Common myeloid progenitor, CD34-positive (primary cell): ENCODE data around the gene FBXW5.

ENCODE experiments used
- CTCF ChIA-PET: fragments of 350-600 bp; sonication (Branson Sonifier 250); formaldehyde crosslinking; loops from one replicate; lab custom pipeline; 2021; ENCODE audit warnings: antibody characterized with exemption; lab: Charles Lee
- POLR2A ChIA-PET: fragments of 350-600 bp; sonication (Branson Sonifier 250); formaldehyde crosslinking; loops from one replicate; lab custom pipeline; 2021; ENCODE audit warnings: antibody characterized with exemption; lab: Charles Lee
- DNase-seq, 3 donors: peaks; one replicate each; pipeline versions ENCODE4 v3.0.0 to v3.0.0-alpha.2; 2013
- H3K27ac ChIP-seq, 2 experiments: 1 replicate in 1 of 2; 2 replicates in 1 of 2; pipeline ENCODE4 v1.7.0; 2013; ENCODE audit warnings: inconsistent platforms in 2 of 2, low read length in 2 of 2, mild to moderate bottlenecking in 2 of 2, low read depth in 1 of 2, moderate library complexity in 1 of 2; ENCODE audit not compliant: severe bottlenecking in 2 of 2, insufficient read depth in 1 of 2, poor library complexity in 1 of 2
- H3K27me3 ChIP-seq, 5 experiments: replicated peaks in 2 of 5; 1 replicate in 3 of 5; 2 replicates in 2 of 5; pipeline versions ENCODE4 v1.6.1 to v1.7.0; 2013; ENCODE audit warnings: low read length in 4 of 5, mild to moderate bottlenecking in 2 of 5, moderate library complexity in 2 of 5, inconsistent platforms in 1 of 5; ENCODE audit not compliant: insufficient read depth in 5 of 5, control insufficient read depth in 4 of 5
- H3K36me3 ChIP-seq, 4 experiments: 1 replicate in 2 of 4; 2 replicates in 2 of 4; pipeline versions ENCODE4 v1.6.1 to v1.7.0; 2013; ENCODE audit warnings: low read length in 3 of 4, control low read depth in 1 of 4, mild to moderate bottlenecking in 1 of 4; ENCODE audit not compliant: control insufficient read depth in 4 of 4, insufficient read depth in 4 of 4
- H3K4me1 ChIP-seq, 4 experiments: 1 replicate in 3 of 4; 2 replicates in 1 of 4; pipeline versions ENCODE4 v1.6.1 to v1.7.1; 2013; ENCODE audit warnings: low read length in 3 of 4, mild to moderate bottlenecking in 3 of 4, control low read depth in 1 of 4, inconsistent platforms in 1 of 4, moderate library complexity in 1 of 4; ENCODE audit not compliant: control insufficient read depth in 4 of 4, insufficient read depth in 4 of 4; ENCODE audit errors: control extremely low read depth in 1 of 4
- H3K4me3 ChIP-seq, 7 experiments: 1 replicate in 4 of 7; 2 replicates in 3 of 7; pipeline versions ENCODE4 v1.5.1 to v1.7.0; 2013; ENCODE audit warnings: mild to moderate bottlenecking in 7 of 7, low read length in 6 of 7, moderate library complexity in 6 of 7, inconsistent platforms in 2 of 7, low read depth in 2 of 7, control low read depth in 1 of 7; ENCODE audit not compliant: insufficient read depth in 4 of 7, control insufficient read depth in 1 of 7; ENCODE audit errors: extremely low read depth in 1 of 7
- H3K9me3 ChIP-seq, 5 experiments: 1 replicate in 4 of 5; 2 replicates in 1 of 5; pipeline versions ENCODE4 v1.6.1 to v1.7.1; 2013; ENCODE audit warnings: low read length in 4 of 5, mild to moderate bottlenecking in 2 of 5, inconsistent platforms in 1 of 5, low read depth in 1 of 5, moderate library complexity in 1 of 5; ENCODE audit not compliant: control insufficient read depth in 4 of 5, insufficient read depth in 2 of 5; ENCODE audit errors: control extremely low read depth in 1 of 5
- WGBS: methylation state at CpG from one replicate; pipeline ENCODE4 v1.1.5; 2013; ENCODE audit not compliant: insufficient coverage; 5-methylcytosine and 5-hydroxymethylcytosine counted together

Gene FBXW5

GRCh38 chr9:136962163-136962562 lies 17.6 kb upstream of the FBXW5 start:
- DNase-seq, result no peak
- CTCF ChIA-PET, result interaction anchor here (1.7 kb wide), 1 partner anchor 13 kb away, joined by 3 read pairs; no protein-coding TSS in a partner anchor
- Histone ChIP-seq H3K4me3 (no peak overlapping the region), H3K9me3 (no peaks in the 10 kb centered on the region), H3K36me3 (no peaks in the 10 kb centered on the region), H3K27ac (no peak overlapping the region), H3K4me1 (peaks cover 0 to 6% (median 5%) of the 10 kb centered on the region in 4 experiments), H3K27me3 (peaks cover 0 to 2% (median 0%) of the 10 kb centered on the region in 5 experiments)
- WGBS, result 97% methylated on average over 9 of the region's 9 CpGs
- POLR2A ChIA-PET, result no interaction called here

DNA sequence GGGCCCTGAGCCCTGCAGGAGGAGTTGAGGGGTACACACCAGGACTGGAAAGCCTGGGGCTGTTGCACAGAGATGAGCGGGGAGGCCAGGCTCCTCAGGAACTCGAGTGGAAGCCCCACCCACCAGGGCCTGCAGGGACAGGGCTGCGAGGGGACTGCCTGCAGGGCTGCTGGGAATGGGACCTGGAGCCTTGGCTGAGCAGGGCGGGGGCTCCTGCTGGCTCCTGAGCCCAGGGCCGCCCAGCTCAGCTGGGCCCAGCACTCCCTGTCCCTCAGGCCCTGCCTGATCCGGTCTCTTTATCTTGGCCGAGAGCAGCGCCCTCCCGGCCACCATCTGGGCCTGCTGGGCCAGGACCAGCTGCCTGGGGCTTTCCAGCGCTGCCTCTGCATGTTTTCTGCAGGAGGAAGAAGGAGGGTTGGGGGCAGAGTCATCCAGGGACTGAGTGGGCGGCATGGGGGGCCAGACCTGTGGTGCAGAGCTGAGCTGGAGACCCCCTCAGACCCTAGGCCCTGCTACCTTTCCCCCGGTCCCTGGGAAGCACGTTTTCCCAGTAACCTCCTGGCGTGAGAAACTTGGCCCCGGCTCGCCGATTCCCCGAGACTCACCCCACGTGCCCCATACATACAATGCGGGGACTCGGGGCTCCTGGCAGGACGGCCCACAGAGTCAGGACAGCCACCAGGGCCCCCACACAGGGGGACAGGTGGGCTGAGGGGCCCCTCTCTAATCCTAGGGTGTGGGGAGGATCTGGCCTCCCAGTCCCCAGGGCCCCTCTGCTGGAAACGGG lies 16.9 kb upstream of the FBXW5 start:
- Histone ChIP-seq H3K4me3 (no peak overlapping the region), H3K9me3 (no peaks in the 10 kb centered on the region), H3K4me1 (peaks cover 0 to 6% (median 5%) of the 10 kb centered on the region in 4 experiments), H3K27ac (no peak overlapping the region), H3K36me3 (no peaks in the 10 kb centered on the region), H3K27me3 (peaks cover 0 to 2% (median 0%) of the 10 kb centered on the region in 5 experiments)
- 94% methylated on average over 18 of the region's 23 CpGs for WGBS
- no peak for DNase-seq
- CTCF ChIA-PET, result interaction anchor here (1.7 kb wide), 1 partner anchor 13 kb away, joined by 3 read pairs; no protein-coding TSS in a partner anchor
- POLR2A ChIA-PET, result no interaction called here

- Histone ChIP-seq H3K27me3 (no peaks in the 10 kb centered on the region), H3K4me1 (peaks cover 0 to 2% (median under 1%) of the 10 kb centered on the region in 4 experiments), H3K4me3 (no peak overlapping the region), H3K9me3 (no peaks in the 10 kb centered on the region), H3K36me3 (no peaks in the 10 kb centered on the region), H3K27ac (no peak overlapping the region)
- ChIA-PET CTCF (interaction anchor here (1.1 kb wide), 1 partner anchor 15 kb away, joined by 3 read pairs; no protein-coding TSS in a partner anchor), POLR2A (no interaction called here)
- no peak for DNase-seq
- 95% methylated on average over 14 of the region's 15 CpGs for WGBS
These were observed 16.4 kb upstream of the FBXW5 start for GRCh38 chr9:136960938-136961275.

- ChIA-PET POLR2A (no interaction called here), CTCF (interaction anchor here (1.1 kb wide), 1 partner anchor 15 kb away, joined by 3 read pairs; no protein-coding TSS in a partner anchor)
- Histone ChIP-seq H3K27ac (no peak overlapping the region), H3K36me3 (no peaks in the 10 kb centered on the region), H3K4me3 (no peak overlapping the region), H3K9me3 (no peaks in the 10 kb centered on the region), H3K27me3 (no peaks in the 10 kb centered on the region), H3K4me1 (no peaks in the 10 kb centered on the region)
- no peak for DNase-seq
- 94% methylated on average over 10 of the region's 19 CpGs for WGBS
These were observed 15.8 kb upstream of the FBXW5 start for GRCh38 chr9:136960212-136960937.

- Histone ChIP-seq H3K27me3 (no peaks in the 10 kb centered on the region), H3K4me1 (no peaks in the 10 kb centered on the region), H3K4me3 (no peak overlapping the region), H3K9me3 (no peaks in the 10 kb centered on the region), H3K36me3 (no peaks in the 10 kb centered on the region), H3K27ac (no peak overlapping the region)
- 95% methylated on average over 24 of the region's 28 CpGs for WGBS
- ChIA-PET POLR2A (interaction anchor here (0.7 kb wide), 1 partner anchor 12 kb away, joined by 3 read pairs; no protein-coding TSS in a partner anchor), CTCF (interaction anchor here (1.3 kb wide), 1 partner anchor 76 kb away, joined by 4 read pairs; no protein-coding TSS in a partner anchor)
- no peak for DNase-seq
These were observed 14.6 kb upstream of the FBXW5 start for GRCh38 chr9:136958898-136959850.

GRCh38 chr9:136958473-136958872 lies 13.9 kb upstream of the FBXW5 start:
- no peak for DNase-seq
- H3K36me3 ChIP-seq, result no peaks in the 10 kb centered on the region
- ChIA-PET CTCF (interaction anchor here (1.3 kb wide), 1 partner anchor 76 kb away, joined by 4 read pairs; no protein-coding TSS in a partner anchor), POLR2A (no interaction called here)
- no peaks in the 10 kb centered on the region for H3K4me1 ChIP-seq
- H3K9me3 ChIP-seq, result no peaks in the 10 kb centered on the region
- 94% methylated on average over 7 of the region's 7 CpGs for WGBS
- no peaks in the 10 kb centered on the region for H3K27me3 ChIP-seq
- H3K4me3 ChIP-seq, result no peak overlapping the region
- H3K27ac ChIP-seq, result no peak overlapping the region
